HCT116 (cell line): Measurements from ENCODE around the gene PHGDH. TPM values are rescaled to one million over a fixed set of nuclear protein-coding genes. Genes with fewer than 3 reads are reported as not detected.

Source experiments
- ATAC-seq: fragments of 200-7000 bp; cut with Tn5 transposase; 2 replicates; pipeline ENCODE4 v1.9.1; 2020; ENCODE audit warnings: mild to moderate bottlenecking, moderate library complexity
- BruUV-seq: library from RNA; stranded (reverse); fragments of 400-500 nt; replicated peaks from 2 replicates; lab custom pipeline; 2021; lab: Mats Ljungman, UMichigan
- CTCF ChIA-PET: fragments of 300-600 bp; sonication (Branson Sonifier 250); formaldehyde crosslinking; loops from one replicate; lab custom pipeline; 2021; ENCODE audit warnings: antibody characterized with exemption; lab: Charles Lee
- POLR2A ChIA-PET: fragments of 300-600, 350-600 bp; sonication (Branson Sonifier 250); formaldehyde crosslinking; loops from one replicate; lab custom pipeline; 2021; ENCODE audit warnings: antibody characterized with exemption; lab: Charles Lee
- RAD21 ChIA-PET, 2 experiments: fragments of 300-600 bp; sonication (Branson Sonifier 250); formaldehyde crosslinking; loops; one replicate each; lab custom pipeline; 2023; ENCODE audit warnings: low total read pairs in 2 of 2; ENCODE audit not compliant: uncharacterized antibody in 2 of 2, unreplicated experiment in 2 of 2, low non-redundant PET in 1 of 2; lab: Charles Lee
- DNase-seq: peaks from one replicate; pipeline ENCODE4 v3.0.0-alpha.2; 2010; ENCODE audit warnings: low read depth, low spot score
- H2AFZ ChIP-seq: fragments of 200-600 bp; shearing (Covaris generic), sonication (generic); 2 replicates; pipeline ENCODE4 v1.6.1; 2017; ENCODE audit warnings: low read depth, mixed run types, mixed read lengths, antibody characterized with exemption, low read length; ENCODE audit not compliant: poor library complexity, severe bottlenecking
- H3K27ac ChIP-seq: 2 replicates; pipeline ENCODE4 v1.5.1; 2012; ENCODE audit warnings: low read depth, low read length
- H3K27me3 ChIP-seq: fragments of 200-600 bp; sonication (generic); 2 replicates; pipeline ENCODE4 v1.6.1; 2016; ENCODE audit warnings: mixed run types, low read length, mixed read lengths; ENCODE audit not compliant: insufficient read depth
- H3K36me3 ChIP-seq, 2 experiments: fragments of 200-500 bp in 1 of 2; fragments of 200-600 bp in 1 of 2; sonication (Bioruptor generic) in 1 of 2; sonication (generic) in 1 of 2; 2 replicates each; pipeline versions ENCODE4 v1.5.1 to v1.6.1; 2014 to 2016; ENCODE audit warnings: low read length in 2 of 2, inconsistent platforms in 1 of 2, mixed read lengths in 1 of 2, mixed run types in 1 of 2; ENCODE audit not compliant: insufficient read depth in 2 of 2, control insufficient read depth in 1 of 2
- H3K4me1 ChIP-seq, 2 experiments: fragments of 200-600 bp in 1 of 2; sonication (generic) in 1 of 2; 2 replicates each; pipeline versions ENCODE4 v1.5.1 to v1.6.1; 2012 to 2017; ENCODE audit warnings: low read length in 2 of 2, inconsistent platforms in 1 of 2, mild to moderate bottlenecking in 1 of 2, mixed read lengths in 1 of 2, mixed run types in 1 of 2, moderate library complexity in 1 of 2; ENCODE audit not compliant: insufficient read depth in 2 of 2, control insufficient read depth in 1 of 2
- H3K4me2 ChIP-seq: fragments of 200-600 bp; sonication (generic); 2 replicates; pipeline ENCODE4 v1.6.1; 2017; ENCODE audit warnings: mixed run types, low read length, mixed read lengths
- H3K4me3 ChIP-seq, 2 experiments: fragments of 200-600 bp in 1 of 2; sonication (generic) in 1 of 2; replicated peaks in 1 of 2; 2 replicates each; pipeline ENCODE4 v1.5.1; 2011 to 2016; ENCODE audit warnings: low read length in 2 of 2, control low read depth in 1 of 2, low read depth in 1 of 2, mild to moderate bottlenecking in 1 of 2, mixed read lengths in 1 of 2, mixed run types in 1 of 2
- H3K79me2 ChIP-seq: fragments of 200-600 bp; sonication (generic); 2 replicates; pipeline ENCODE4 v1.6.1; 2017; ENCODE audit warnings: mild to moderate bottlenecking, mixed run types, low read length, moderate library complexity, mixed read lengths; ENCODE audit not compliant: insufficient read depth
- H3K9ac ChIP-seq: fragments of 200-600 bp; sonication (generic); 2 replicates; pipeline ENCODE4 v1.6.1; 2016; ENCODE audit warnings: low read length, mixed read lengths
- H3K9me2 ChIP-seq: fragments of 200-600 bp; sonication (generic), shearing (Covaris generic); 2 replicates; pipeline ENCODE4 v1.6.1; 2017; ENCODE audit warnings: mixed run types, mild to moderate bottlenecking, moderate library complexity; ENCODE audit not compliant: insufficient read depth
- H3K9me3 ChIP-seq, 2 experiments: fragments of 200-500 bp in 1 of 2; fragments of 200-600 bp in 1 of 2; sonication (Bioruptor generic) in 1 of 2; sonication (generic) in 1 of 2; 2 replicates each; pipeline ENCODE4 v1.6.1; 2014 to 2017; ENCODE audit warnings: low read length in 2 of 2, mixed read lengths in 2 of 2, inconsistent platforms in 1 of 2, low read depth in 1 of 2, mild to moderate bottlenecking in 1 of 2, mixed run types in 1 of 2, moderate library complexity in 1 of 2; ENCODE audit not compliant: control insufficient read depth in 1 of 2, insufficient read depth in 1 of 2
- H4K20me1 ChIP-seq: fragments of 200-600 bp; sonication (generic), shearing (Covaris generic); 2 replicates; pipeline ENCODE4 v1.6.1; 2017; ENCODE audit warnings: mixed run types, mild to moderate bottlenecking, moderate library complexity; ENCODE audit not compliant: insufficient read depth
- CBX3 ChIP-seq: IDR thresholded peaks from 2 replicates; pipeline ENCODE4 v1.6.1; 2012; ENCODE audit warnings: low read depth
- EGR1 ChIP-seq: IDR thresholded peaks from 2 replicates; pipeline ENCODE4 v1.6.1; 2012; ENCODE audit warnings: low read depth
- EZH2 ChIP-seq: fragments of 200-600 bp; sonication (generic); IDR thresholded peaks from 2 replicates; pipeline ENCODE4 v1.6.1; 2017; ENCODE audit warnings: antibody characterized with exemption, mixed run types
- EZH2phosphoT487 ChIP-seq: fragments of 200-600 bp; IDR thresholded peaks from 2 replicates; pipeline ENCODE4 v1.6.1; 2018; ENCODE audit warnings: antibody characterized with exemption, borderline replicate concordance
- FOSL1 ChIP-seq: IDR thresholded peaks from 2 replicates; pipeline ENCODE4 v1.6.1; 2012; ENCODE audit warnings: low read depth
- JUND ChIP-seq: IDR thresholded peaks from 2 replicates; pipeline ENCODE4 v1.6.1; 2012
- POLR2A ChIP-seq: IDR thresholded peaks from 2 replicates; pipeline ENCODE4 v1.7.0; 2011; ENCODE audit warnings: borderline replicate concordance; ENCODE audit not compliant: insufficient read depth, insufficient read length; ENCODE audit errors: extremely low read depth
- RAD21 ChIP-seq: IDR thresholded peaks from 2 replicates; pipeline ENCODE4 v1.6.1; 2012; ENCODE audit warnings: low read depth, mild to moderate bottlenecking
- SIN3A ChIP-seq: IDR thresholded peaks from 2 replicates; pipeline ENCODE4 v1.6.1; 2012; ENCODE audit warnings: low read depth
- SP1 ChIP-seq: IDR thresholded peaks from 2 replicates; pipeline ENCODE4 v1.6.1; 2012; ENCODE audit warnings: low read depth
- TCF7L2 ChIP-seq: IDR thresholded peaks from 2 replicates; pipeline ENCODE4 v1.7.0; 2011; ENCODE audit warnings: borderline replicate concordance, inconsistent platforms; ENCODE audit not compliant: insufficient read depth, insufficient read length; ENCODE audit errors: extremely low read depth
- YY1 ChIP-seq: IDR thresholded peaks from 2 replicates; pipeline ENCODE4 v1.6.1; 2011; ENCODE audit warnings: low read length, low read depth, moderate library complexity, mild to moderate bottlenecking; ENCODE audit not compliant: insufficient replicate concordance; ENCODE audit errors: extremely low read depth
- ZFX ChIP-seq: fragments of 450-650 bp; IDR thresholded peaks from 2 replicates; pipeline ENCODE4 v1.6.1; 2017
- ZNF274 ChIP-seq: fragments of 200-500 bp; sonication (Bioruptor generic); IDR thresholded peaks from 2 replicates; pipeline ENCODE4 v1.6.1; 2014; ENCODE audit warnings: mild to moderate bottlenecking, low read depth, low read length, inconsistent platforms
- intact Hi-C: fragments of 100-400 bp; cut with micrococcal nuclease; formaldehyde crosslinking; loops from 2 replicates; pipeline ENCODE4 v1.10.0; 2022
- total RNA-seq: library from RNA; stranded (reverse); gene quantifications from one replicate; pipeline ENCODE4 v1.2.1, GENCODE V29; 2021; ENCODE audit not compliant: unreplicated experiment
- TF ChIP-seq, protein P1 (sequence below): IDR thresholded peaks from 2 replicates; pipeline ENCODE4 v1.6.1; 2012
- TF ChIP-seq, protein P2 (sequence below), 3 experiments: fragments of 200-600 bp in 1 of 3; sonication (generic) in 1 of 3; IDR thresholded peaks in 2 of 3; conservative IDR thresholded peaks in 1 of 3; 2 replicates each; pipeline ENCODE4 v1.5.1; 2012 to 2017; ENCODE audit warnings: low read depth in 2 of 3, low read length in 2 of 3, antibody characterized with exemption in 1 of 3, borderline replicate concordance in 1 of 3, control low read depth in 1 of 3, mild to moderate bottlenecking in 1 of 3, mixed read lengths in 1 of 3, mixed run types in 1 of 3, moderate library complexity in 1 of 3; ENCODE audit not compliant: insufficient read depth in 1 of 3
- TF ChIP-seq, protein P3 (sequence below): IDR thresholded peaks from 2 replicates; pipeline ENCODE4 v1.6.1; 2011; ENCODE audit warnings: mild to moderate bottlenecking, low read length, moderate library complexity; ENCODE audit not compliant: insufficient replicate concordance; ENCODE audit errors: extremely low read depth
- TF ChIP-seq, protein P4 (sequence below): IDR thresholded peaks from 2 replicates; pipeline ENCODE4 v1.6.1; 2012; ENCODE audit warnings: low read depth

PHGDH gene
- total RNA-seq, 1 experiment from 2014 or later: 187 TPM

DNA sequence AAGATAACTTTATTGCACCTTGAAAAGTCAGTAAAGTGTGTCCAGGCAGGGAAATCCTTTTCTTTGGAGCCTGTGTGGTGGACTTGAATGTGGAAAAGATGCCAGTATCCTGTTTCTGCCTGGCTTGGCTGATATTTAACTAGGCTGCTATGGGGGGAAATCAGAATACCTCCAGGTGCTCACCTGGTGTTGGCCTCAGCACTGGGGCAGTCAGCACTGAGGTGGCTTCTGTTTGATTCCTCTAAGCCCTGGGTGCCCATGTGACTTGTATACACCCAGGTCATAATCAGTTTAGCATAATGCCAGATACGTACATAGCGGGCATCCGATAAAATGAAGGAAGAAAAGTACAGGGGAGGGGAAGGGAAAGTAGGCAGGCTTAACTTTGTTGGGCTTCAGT is 7.2 kb downstream of the PHGDH start:
- no peaks in the 10 kb centered on the region for H3K9me3 ChIP-seq
- H3K4me2 ChIP-seq: no peak overlapping the region
- no peak for DNase-seq
- intact Hi-C loops: no loop called here
- no peak for ATAC-seq
- no peaks in the 10 kb centered on the region for H3K27me3 ChIP-seq
- no peak overlapping the region for H3K4me3 ChIP-seq
- no TSS peak for BruUV-seq
- TF ChIP-seq ZFX (no peak), EZH2 (no peak), EGR1 (no peak), EZH2phosphoT487 (no peak), CBX3 (no peak), SP1 (no peak), TCF7L2 (no peak), YY1 (no peak), ZNF274 (no peak), SIN3A (no peak), POLR2A (no peak), FOSL1 (no peak), JUND (no peak), RAD21 (no peak)
- TF ChIP-seq, protein P1, sequence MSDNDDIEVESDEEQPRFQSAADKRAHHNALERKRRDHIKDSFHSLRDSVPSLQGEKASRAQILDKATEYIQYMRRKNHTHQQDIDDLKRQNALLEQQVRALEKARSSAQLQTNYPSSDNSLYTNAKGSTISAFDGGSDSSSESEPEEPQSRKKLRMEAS: no peak
- TF ChIP-seq, protein P2, sequence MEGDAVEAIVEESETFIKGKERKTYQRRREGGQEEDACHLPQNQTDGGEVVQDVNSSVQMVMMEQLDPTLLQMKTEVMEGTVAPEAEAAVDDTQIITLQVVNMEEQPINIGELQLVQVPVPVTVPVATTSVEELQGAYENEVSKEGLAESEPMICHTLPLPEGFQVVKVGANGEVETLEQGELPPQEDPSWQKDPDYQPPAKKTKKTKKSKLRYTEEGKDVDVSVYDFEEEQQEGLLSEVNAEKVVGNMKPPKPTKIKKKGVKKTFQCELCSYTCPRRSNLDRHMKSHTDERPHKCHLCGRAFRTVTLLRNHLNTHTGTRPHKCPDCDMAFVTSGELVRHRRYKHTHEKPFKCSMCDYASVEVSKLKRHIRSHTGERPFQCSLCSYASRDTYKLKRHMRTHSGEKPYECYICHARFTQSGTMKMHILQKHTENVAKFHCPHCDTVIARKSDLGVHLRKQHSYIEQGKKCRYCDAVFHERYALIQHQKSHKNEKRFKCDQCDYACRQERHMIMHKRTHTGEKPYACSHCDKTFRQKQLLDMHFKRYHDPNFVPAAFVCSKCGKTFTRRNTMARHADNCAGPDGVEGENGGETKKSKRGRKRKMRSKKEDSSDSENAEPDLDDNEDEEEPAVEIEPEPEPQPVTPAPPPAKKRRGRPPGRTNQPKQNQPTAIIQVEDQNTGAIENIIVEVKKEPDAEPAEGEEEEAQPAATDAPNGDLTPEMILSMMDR (IDR thresholded peaks at IDR 0.05 in 2 of 3, conservative IDR thresholded peaks at IDR 0.05 in 1 of 3; ENCODE audit: borderline replicate concordance in 1 of 3, insufficient read depth in 1 of 3, low read depth in 2 of 3, low read length in 2 of 3): no peak
- TF ChIP-seq, protein P3, sequence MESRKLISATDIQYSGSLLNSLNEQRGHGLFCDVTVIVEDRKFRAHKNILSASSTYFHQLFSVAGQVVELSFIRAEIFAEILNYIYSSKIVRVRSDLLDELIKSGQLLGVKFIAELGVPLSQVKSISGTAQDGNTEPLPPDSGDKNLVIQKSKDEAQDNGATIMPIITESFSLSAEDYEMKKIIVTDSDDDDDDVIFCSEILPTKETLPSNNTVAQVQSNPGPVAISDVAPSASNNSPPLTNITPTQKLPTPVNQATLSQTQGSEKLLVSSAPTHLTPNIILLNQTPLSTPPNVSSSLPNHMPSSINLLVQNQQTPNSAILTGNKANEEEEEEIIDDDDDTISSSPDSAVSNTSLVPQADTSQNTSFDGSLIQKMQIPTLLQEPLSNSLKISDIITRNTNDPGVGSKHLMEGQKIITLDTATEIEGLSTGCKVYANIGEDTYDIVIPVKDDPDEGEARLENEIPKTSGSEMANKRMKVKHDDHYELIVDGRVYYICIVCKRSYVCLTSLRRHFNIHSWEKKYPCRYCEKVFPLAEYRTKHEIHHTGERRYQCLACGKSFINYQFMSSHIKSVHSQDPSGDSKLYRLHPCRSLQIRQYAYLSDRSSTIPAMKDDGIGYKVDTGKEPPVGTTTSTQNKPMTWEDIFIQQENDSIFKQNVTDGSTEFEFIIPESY: no peak
- TF ChIP-seq, protein P4, sequence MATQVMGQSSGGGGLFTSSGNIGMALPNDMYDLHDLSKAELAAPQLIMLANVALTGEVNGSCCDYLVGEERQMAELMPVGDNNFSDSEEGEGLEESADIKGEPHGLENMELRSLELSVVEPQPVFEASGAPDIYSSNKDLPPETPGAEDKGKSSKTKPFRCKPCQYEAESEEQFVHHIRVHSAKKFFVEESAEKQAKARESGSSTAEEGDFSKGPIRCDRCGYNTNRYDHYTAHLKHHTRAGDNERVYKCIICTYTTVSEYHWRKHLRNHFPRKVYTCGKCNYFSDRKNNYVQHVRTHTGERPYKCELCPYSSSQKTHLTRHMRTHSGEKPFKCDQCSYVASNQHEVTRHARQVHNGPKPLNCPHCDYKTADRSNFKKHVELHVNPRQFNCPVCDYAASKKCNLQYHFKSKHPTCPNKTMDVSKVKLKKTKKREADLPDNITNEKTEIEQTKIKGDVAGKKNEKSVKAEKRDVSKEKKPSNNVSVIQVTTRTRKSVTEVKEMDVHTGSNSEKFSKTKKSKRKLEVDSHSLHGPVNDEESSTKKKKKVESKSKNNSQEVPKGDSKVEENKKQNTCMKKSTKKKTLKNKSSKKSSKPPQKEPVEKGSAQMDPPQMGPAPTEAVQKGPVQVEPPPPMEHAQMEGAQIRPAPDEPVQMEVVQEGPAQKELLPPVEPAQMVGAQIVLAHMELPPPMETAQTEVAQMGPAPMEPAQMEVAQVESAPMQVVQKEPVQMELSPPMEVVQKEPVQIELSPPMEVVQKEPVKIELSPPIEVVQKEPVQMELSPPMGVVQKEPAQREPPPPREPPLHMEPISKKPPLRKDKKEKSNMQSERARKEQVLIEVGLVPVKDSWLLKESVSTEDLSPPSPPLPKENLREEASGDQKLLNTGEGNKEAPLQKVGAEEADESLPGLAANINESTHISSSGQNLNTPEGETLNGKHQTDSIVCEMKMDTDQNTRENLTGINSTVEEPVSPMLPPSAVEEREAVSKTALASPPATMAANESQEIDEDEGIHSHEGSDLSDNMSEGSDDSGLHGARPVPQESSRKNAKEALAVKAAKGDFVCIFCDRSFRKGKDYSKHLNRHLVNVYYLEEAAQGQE: no peak
- TF ChIP-seq, all 23 proteins: peak for 0
- H3K79me2 ChIP-seq: peaks cover 22% of the 10 kb centered on the region; the same call in 1 of the 2 replicates
- H4K20me1 ChIP-seq: no peaks in the 10 kb centered on the region
- POLR2A ChIA-PET: no interaction called here
- CTCF ChIA-PET: no interaction called here
- no peaks in the 10 kb centered on the region for H3K9me2 ChIP-seq
- H2AFZ ChIP-seq: no peak overlapping the region
- no peak overlapping the region for H3K9ac ChIP-seq
- H3K4me1 ChIP-seq: peaks cover 0 to 6% of the 10 kb centered on the region in 2 experiments; a peak in 1 of 4 replicates
- RAD21 ChIA-PET: no interaction called here
- no peak overlapping the region for H3K27ac ChIP-seq
- peaks cover 0 to 4% of the 10 kb centered on the region in 2 experiments; a peak in 3 of 4 replicates for H3K36me3 ChIP-seq
